Body of pancreas (tissue), 4 donors: Measurements from ENCODE around the gene CFAP210.

Source experiments
- POLR2A ChIP-seq, 3 donors: fragments of 450-650 bp; IDR thresholded peaks; one replicate each; pipeline ENCODE4 v1.6.1; 2016; ENCODE audit warnings: antibody characterized with exemption in 3 of 3, mild to moderate bottlenecking in 2 of 3
- TF ChIP-seq, protein P1 (sequence below), 7 experiments: fragments of 450-650 bp in 4 of 7; fragments of 200-600 bp in 3 of 7; sonication (generic) in 3 of 7; IDR thresholded peaks; one replicate each; pipeline ENCODE4 v1.5.1; 2016 to 2019; ENCODE audit warnings: antibody characterized with exemption in 7 of 7

DNA sequence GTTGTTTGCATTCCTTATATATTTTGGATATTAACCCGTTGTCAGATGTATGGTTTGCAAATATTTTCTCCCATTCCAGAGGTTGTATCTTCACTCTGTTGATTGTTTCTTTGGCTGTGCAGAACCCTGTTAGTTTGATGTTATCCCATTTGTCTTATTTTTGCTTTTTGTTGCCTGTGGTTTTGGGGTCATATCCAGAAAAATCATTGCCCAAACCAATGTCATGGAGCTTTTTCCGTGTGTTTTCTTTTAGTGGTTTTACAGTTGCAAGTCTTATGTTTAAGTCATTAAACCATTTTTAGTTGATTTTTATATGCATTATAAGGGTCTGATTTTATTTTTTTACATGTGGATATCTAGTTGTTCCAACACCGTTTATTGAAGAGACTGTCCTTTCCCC lies 74.3 kb downstream of the CFAP210 start:
- TF ChIP-seq, protein P1, sequence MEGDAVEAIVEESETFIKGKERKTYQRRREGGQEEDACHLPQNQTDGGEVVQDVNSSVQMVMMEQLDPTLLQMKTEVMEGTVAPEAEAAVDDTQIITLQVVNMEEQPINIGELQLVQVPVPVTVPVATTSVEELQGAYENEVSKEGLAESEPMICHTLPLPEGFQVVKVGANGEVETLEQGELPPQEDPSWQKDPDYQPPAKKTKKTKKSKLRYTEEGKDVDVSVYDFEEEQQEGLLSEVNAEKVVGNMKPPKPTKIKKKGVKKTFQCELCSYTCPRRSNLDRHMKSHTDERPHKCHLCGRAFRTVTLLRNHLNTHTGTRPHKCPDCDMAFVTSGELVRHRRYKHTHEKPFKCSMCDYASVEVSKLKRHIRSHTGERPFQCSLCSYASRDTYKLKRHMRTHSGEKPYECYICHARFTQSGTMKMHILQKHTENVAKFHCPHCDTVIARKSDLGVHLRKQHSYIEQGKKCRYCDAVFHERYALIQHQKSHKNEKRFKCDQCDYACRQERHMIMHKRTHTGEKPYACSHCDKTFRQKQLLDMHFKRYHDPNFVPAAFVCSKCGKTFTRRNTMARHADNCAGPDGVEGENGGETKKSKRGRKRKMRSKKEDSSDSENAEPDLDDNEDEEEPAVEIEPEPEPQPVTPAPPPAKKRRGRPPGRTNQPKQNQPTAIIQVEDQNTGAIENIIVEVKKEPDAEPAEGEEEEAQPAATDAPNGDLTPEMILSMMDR (IDR thresholded peaks at IDR 0.05) = no peak
- TF ChIP-seq POLR2A (IDR thresholded peaks at IDR 0.05) = no peak
